Measurements from ENCODE around the gene NLN. TPM values are rescaled to one million over a fixed set of nuclear protein-coding genes. Genes with fewer than 3 reads are reported as not detected.
"Not testable (repeated sequence)": the region's sequence is repeated elsewhere in the genome, so short reads cannot be mapped to it uniquely, and the experiment has no call there.

NLN gene
- total RNA-seq, 8 experiments from 2014 or later = 9.2 to 24.6 (median 21.3) TPM

- ATAC-seq (replicated peaks in 6 of 8) = peak in 1 of 8 experiments; percentile 22
- 33 to 100% (median 89%) methylated on average over 1 to 5 of the region's 5 CpGs; no CpG with 5 or more reads in 1 of the 10 experiments for WGBS, 10 experiments
- Histone ChIP-seq H3K4me3 (no peak overlapping the region), H3K4me1 (replicated peaks in 1 of 2) (peaks cover 3 to 5% of the 10 kb centered on the region in 2 donors), H3K27ac (no peak overlapping the region)
- in situ Hi-C loops (cut with MboI; ENCODE audit: low pct_unique_long_range_greater_than_20kb in 2 of 9, low sequenced_read_pairs in 9 of 9, unreplicated experiment in 9 of 9) = no loop called here
Observed at GRCh38 chr5:65833780-65834179, 111.8 kb downstream of the NLN start.

- no peak overlapping the region for H3K4me3 ChIP-seq
- peaks cover 3 to 5% of the 10 kb centered on the region in 2 donors for H3K4me1 ChIP-seq (replicated peaks in 1 of 2)
- 70 to 100% (median 100%) methylated on average over 1 of the region's 1 CpG; no CpG with 5 or more reads in 1 of the 10 experiments for WGBS, 10 experiments
- in situ Hi-C loops (cut with MboI; ENCODE audit: low pct_unique_long_range_greater_than_20kb in 2 of 9, low sequenced_read_pairs in 9 of 9, unreplicated experiment in 9 of 9) = no loop called here
- ATAC-seq (replicated peaks in 6 of 8) = no peak
- no peak overlapping the region for H3K27ac ChIP-seq
Observed at GRCh38 chr5:65834306-65834705, 112.3 kb downstream of the NLN start.

- H3K27ac ChIP-seq = no peak overlapping the region
- in situ Hi-C loops (cut with MboI; ENCODE audit: low pct_unique_long_range_greater_than_20kb in 2 of 9, low sequenced_read_pairs in 9 of 9, unreplicated experiment in 9 of 9) = no loop called here
- WGBS, 10 experiments = 55 to 100% (median 83%) methylated on average over 1 to 2 of the region's 2 CpGs; no CpG with 5 or more reads in 3 of the 10 experiments
- H3K4me1 ChIP-seq (replicated peaks in 1 of 2) = peaks cover 3 to 5% of the 10 kb centered on the region in 2 donors
- ATAC-seq (replicated peaks in 6 of 8) = no peak
- H3K4me3 ChIP-seq = no peak overlapping the region
Observed at GRCh38 chr5:65835191-65835590, 113.2 kb downstream of the NLN start.

- Histone ChIP-seq H3K27ac (no peak overlapping the region), H3K4me1 (replicated peaks in 1 of 2) (no peaks in the 10 kb centered on the region), H3K4me3 (no peak overlapping the region)
- in situ Hi-C loops (cut with MboI; ENCODE audit: low pct_unique_long_range_greater_than_20kb in 2 of 9, low sequenced_read_pairs in 9 of 9, unreplicated experiment in 9 of 9) = no loop called here
- ATAC-seq (replicated peaks in 6 of 8) = no peak
Observed at GRCh38 chr5:65837139-65837538, 115.1 kb downstream of the NLN start.

GRCh38 chr5:65839170-65839569 is 117.2 kb downstream of the NLN start:
- in situ Hi-C loops (cut with MboI; ENCODE audit: low pct_unique_long_range_greater_than_20kb in 2 of 9, low sequenced_read_pairs in 9 of 9, unreplicated experiment in 9 of 9); H3K4me1 ChIP-seq (replicated peaks in 1 of 2); ATAC-seq (replicated peaks in 6 of 8); H3K27ac ChIP-seq; H3K4me3 ChIP-seq: not testable (repeated sequence)

- WGBS, 10 experiments = 78 to 100% (median 91%) methylated on average over 1 to 3 of the region's 3 CpGs
- no peak for ATAC-seq (replicated peaks in 6 of 8)
- in situ Hi-C loops (cut with MboI; ENCODE audit: low pct_unique_long_range_greater_than_20kb in 2 of 9, low sequenced_read_pairs in 9 of 9, unreplicated experiment in 9 of 9) = no loop called here
- no peak overlapping the region for H3K27ac ChIP-seq
- no peak overlapping the region for H3K4me3 ChIP-seq
- no peaks in the 10 kb centered on the region for H3K4me1 ChIP-seq (replicated peaks in 1 of 2)
Observed at GRCh38 chr5:65840071-65840470, 118.1 kb downstream of the NLN start.

GRCh38 chr5:65844763-65845162 is 122.8 kb downstream of the NLN start:
- H3K4me1 ChIP-seq (replicated peaks in 1 of 2); H3K27ac ChIP-seq; ATAC-seq (replicated peaks in 6 of 8); H3K4me3 ChIP-seq; in situ Hi-C loops (cut with MboI; ENCODE audit: low pct_unique_long_range_greater_than_20kb in 2 of 9, low sequenced_read_pairs in 9 of 9, unreplicated experiment in 9 of 9): not testable (repeated sequence)
- WGBS, 10 experiments = 57 to 94% (median 83%) methylated on average over 1 to 4 of the region's 4 CpGs

GRCh38 chr5:65846101-65846500 is 124.1 kb downstream of the NLN start:
- in situ Hi-C loops (cut with MboI; ENCODE audit: low pct_unique_long_range_greater_than_20kb in 2 of 9, low sequenced_read_pairs in 9 of 9, unreplicated experiment in 9 of 9) = no loop called here
- no peak overlapping the region for H3K4me3 ChIP-seq
- H3K27ac ChIP-seq = no peak overlapping the region
- WGBS, 10 experiments = 33 to 100% (median 75%) methylated on average over 1 of the region's 1 CpG; no CpG with 5 or more reads in 2 of the 10 experiments
- no peaks in the 10 kb centered on the region for H3K4me1 ChIP-seq (replicated peaks in 1 of 2)
- ATAC-seq (replicated peaks in 6 of 8) = no peak

GRCh38 chr5:65847019-65847418 is 125.0 kb downstream of the NLN start:
- ATAC-seq (replicated peaks in 6 of 8); H3K27ac ChIP-seq; in situ Hi-C loops (cut with MboI; ENCODE audit: low pct_unique_long_range_greater_than_20kb in 2 of 9, low sequenced_read_pairs in 9 of 9, unreplicated experiment in 9 of 9); H3K4me3 ChIP-seq; H3K4me1 ChIP-seq (replicated peaks in 1 of 2): not testable (repeated sequence)
- 89 to 100% (median 100%) methylated on average over 1 to 3 of the region's 5 CpGs; no CpG with 5 or more reads in 5 of the 10 experiments for WGBS, 10 experiments

- in situ Hi-C loops (cut with MboI; ENCODE audit: low pct_unique_long_range_greater_than_20kb in 2 of 9, low sequenced_read_pairs in 9 of 9, unreplicated experiment in 9 of 9); H3K27ac ChIP-seq; H3K4me1 ChIP-seq (replicated peaks in 1 of 2); ATAC-seq (replicated peaks in 6 of 8); H3K4me3 ChIP-seq: not testable (repeated sequence)
- no CpG with 5 or more reads among the region's 1 CpG for WGBS, 10 experiments
Observed at GRCh38 chr5:65849918-65850317, 127.9 kb downstream of the NLN start.

- Histone ChIP-seq H3K4me3 (no peak overlapping the region), H3K27ac (no peak overlapping the region), H3K4me1 (replicated peaks in 1 of 2) (no peaks in the 10 kb centered on the region)
- WGBS, 10 experiments = 0 to 100% (median 93%) methylated on average over 1 to 2 of the region's 2 CpGs; no CpG with 5 or more reads in 3 of the 10 experiments
- no peak for ATAC-seq (replicated peaks in 6 of 8)
- in situ Hi-C loops (cut with MboI; ENCODE audit: low pct_unique_long_range_greater_than_20kb in 2 of 9, low sequenced_read_pairs in 9 of 9, unreplicated experiment in 9 of 9) = no loop called here
Observed at GRCh38 chr5:65854925-65855324, 132.9 kb downstream of the NLN start.

GRCh38 chr5:65855766-65856315 is 133.8 kb downstream of the NLN start:
- H3K4me3 ChIP-seq = no peak overlapping the region
- in situ Hi-C loops (cut with MboI; ENCODE audit: low pct_unique_long_range_greater_than_20kb in 2 of 9, low sequenced_read_pairs in 9 of 9, unreplicated experiment in 9 of 9) = no loop called here
- no peak for ATAC-seq (replicated peaks in 6 of 8)
- H3K27ac ChIP-seq = no peak overlapping the region
- H3K4me1 ChIP-seq (replicated peaks in 1 of 2) = no peaks in the 10 kb centered on the region

- Histone ChIP-seq H3K4me1 (replicated peaks in 1 of 2) (no peaks in the 10 kb centered on the region), H3K27ac (no peak overlapping the region), H3K4me3 (no peak overlapping the region)
- in situ Hi-C loops (cut with MboI; ENCODE audit: low pct_unique_long_range_greater_than_20kb in 2 of 9, low sequenced_read_pairs in 9 of 9, unreplicated experiment in 9 of 9) = no loop called here
- no peak for ATAC-seq (replicated peaks in 6 of 8)
- 53 to 100% (median 85%) methylated on average over 2 to 5 of the region's 5 CpGs; no CpG with 5 or more reads in 2 of the 10 experiments for WGBS, 10 experiments
Observed at GRCh38 chr5:65856520-65856919, 134.5 kb downstream of the NLN start.

- in situ Hi-C loops (cut with MboI; ENCODE audit: low pct_unique_long_range_greater_than_20kb in 2 of 9, low sequenced_read_pairs in 9 of 9, unreplicated experiment in 9 of 9) = no loop called here
- no peak for ATAC-seq (replicated peaks in 6 of 8)
- no peak overlapping the region for H3K4me3 ChIP-seq
- no peaks in the 10 kb centered on the region for H3K4me1 ChIP-seq (replicated peaks in 1 of 2)
- H3K27ac ChIP-seq = no peak overlapping the region
- WGBS, 10 experiments = 6 to 80% (median 60%) methylated on average over 1 to 3 of the region's 3 CpGs; no CpG with 5 or more reads in 3 of the 10 experiments
Observed at GRCh38 chr5:65858316-65858715, 136.3 kb downstream of the NLN start.
